IPS-15b (cell line): ENCODE data around the gene TNXB.
"Not testable (repeated sequence)": the region's sequence is repeated elsewhere in the genome, so short reads cannot be mapped to it uniquely, and the experiment has no call there.

Experiments
- H3K27me3 ChIP-seq: one replicate; pipeline ENCODE4 v1.6.1; 2013; ENCODE audit warnings: low read length; ENCODE audit not compliant: control insufficient read depth, insufficient read depth
- H3K36me3 ChIP-seq: one replicate; pipeline ENCODE4 v1.6.1; 2013; ENCODE audit warnings: low read length; ENCODE audit not compliant: control insufficient read depth, insufficient read depth
- H3K4me1 ChIP-seq: one replicate; pipeline ENCODE4 v1.6.1; 2013; ENCODE audit warnings: mild to moderate bottlenecking, low read length; ENCODE audit not compliant: control insufficient read depth, insufficient read depth
- H3K4me3 ChIP-seq: one replicate; pipeline ENCODE4 v1.5.1; 2013; ENCODE audit warnings: low read depth, low read length
- H3K9ac ChIP-seq: one replicate; pipeline ENCODE4 v1.6.1; 2013; ENCODE audit warnings: low read depth, mild to moderate bottlenecking, low read length
- H3K9me3 ChIP-seq: one replicate; pipeline ENCODE4 v1.6.1; 2013; ENCODE audit warnings: mild to moderate bottlenecking, low read length; ENCODE audit not compliant: control insufficient read depth, insufficient read depth

Gene TNXB

GRCh38 chr6:32149932-32150870, 41.1 kb upstream of the TNXB start:
- Histone ChIP-seq H3K27me3 (peaks cover 48% of the 10 kb centered on the region), H3K4me1 (peaks cover 24% of the 10 kb centered on the region), H3K4me3 (peak overlapping the region; percentile 58), H3K9me3 (no peaks in the 10 kb centered on the region), H3K36me3 (no peaks in the 10 kb centered on the region), H3K9ac (no peak overlapping the region)

- Histone ChIP-seq H3K4me3 (peak overlapping the region; percentile 73), H3K9ac (peak overlapping the region; percentile 9), H3K27me3 (peaks cover 48% of the 10 kb centered on the region), H3K9me3 (no peaks in the 10 kb centered on the region), H3K4me1 (peaks cover 21% of the 10 kb centered on the region), H3K36me3 (no peaks in the 10 kb centered on the region)
These were observed 40.1 kb upstream of the TNXB start for GRCh38 chr6:32149092-32149755.

GRCh38 chr6:32148289-32149091, 39.4 kb upstream of the TNXB start:
- peaks cover 21% of the 10 kb centered on the region for H3K4me1 ChIP-seq
- no peaks in the 10 kb centered on the region for H3K36me3 ChIP-seq
- H3K4me3 ChIP-seq, result peak overlapping the region; percentile 73
- H3K9ac ChIP-seq, result peak overlapping the region; percentile 9
- peaks cover 48% of the 10 kb centered on the region for H3K27me3 ChIP-seq
- H3K9me3 ChIP-seq, result no peaks in the 10 kb centered on the region

- Histone ChIP-seq H3K4me3 (peak overlapping the region; percentile 73), H3K36me3 (no peaks in the 10 kb centered on the region), H3K9me3 (no peaks in the 10 kb centered on the region), H3K9ac (no peak overlapping the region), H3K27me3 (peaks cover 41% of the 10 kb centered on the region), H3K4me1 (peaks cover 17% of the 10 kb centered on the region)
These were observed 38.4 kb upstream of the TNXB start for GRCh38 chr6:32147401-32148132.

GRCh38 chr6:32146687-32147086, 37.5 kb upstream of the TNXB start:
- Histone ChIP-seq H3K4me3 (no peak overlapping the region), H3K36me3 (no peaks in the 10 kb centered on the region), H3K9me3 (no peaks in the 10 kb centered on the region), H3K4me1 (peaks cover 12% of the 10 kb centered on the region), H3K9ac (no peak overlapping the region), H3K27me3 (peaks cover 34% of the 10 kb centered on the region)

GRCh38 chr6:32146287-32146686, 37.1 kb upstream of the TNXB start:
- Histone ChIP-seq H3K9me3 (no peaks in the 10 kb centered on the region), H3K9ac (no peak overlapping the region), H3K4me1 (peaks cover 12% of the 10 kb centered on the region), H3K36me3 (no peaks in the 10 kb centered on the region), H3K27me3 (peaks cover 31% of the 10 kb centered on the region), H3K4me3 (no peak overlapping the region)

GRCh38 chr6:32144238-32144637, 35.1 kb upstream of the TNXB start:
- H3K9me3 ChIP-seq, H3K4me3 ChIP-seq, H3K9ac ChIP-seq, H3K36me3 ChIP-seq, H3K4me1 ChIP-seq: not testable (repeated sequence)
- peaks cover 12% of the 10 kb centered on the region for H3K27me3 ChIP-seq

GRCh38 chr6:32140420-32141046, 31.4 kb upstream of the TNXB start:
- H3K9me3 ChIP-seq, result no peaks in the 10 kb centered on the region
- no peaks in the 10 kb centered on the region for H3K4me1 ChIP-seq
- H3K27me3 ChIP-seq, result peaks cover 2% of the 10 kb centered on the region
- no peaks in the 10 kb centered on the region for H3K36me3 ChIP-seq
- no peak overlapping the region for H3K9ac ChIP-seq
- H3K4me3 ChIP-seq, result no peak overlapping the region

GRCh38 chr6:32139590-32139989, 30.5 kb upstream of the TNXB start:
- H3K4me1 ChIP-seq, result no peaks in the 10 kb centered on the region
- H3K9me3 ChIP-seq, result no peaks in the 10 kb centered on the region
- no peak overlapping the region for H3K4me3 ChIP-seq
- peaks cover 2% of the 10 kb centered on the region for H3K27me3 ChIP-seq
- H3K9ac ChIP-seq, result no peak overlapping the region
- H3K36me3 ChIP-seq, result no peaks in the 10 kb centered on the region

- no peaks in the 10 kb centered on the region for H3K36me3 ChIP-seq
These were observed 28.3 kb upstream of the TNXB start for GRCh38 chr6:32137454-32137853.

GRCh38 chr6:32133786-32134185, 24.6 kb upstream of the TNXB start:
- Histone ChIP-seq H3K4me3 (no peak overlapping the region), H3K9me3 (no peaks in the 10 kb centered on the region), H3K27me3 (peaks cover 2% of the 10 kb centered on the region)

More at GRCh38 chr6:32137454-32137853, 28.3 kb upstream of the TNXB start:
- Histone ChIP-seq H3K4me3 (no peak overlapping the region), H3K27me3 (peaks cover 2% of the 10 kb centered on the region), H3K4me1 (no peaks in the 10 kb centered on the region), H3K9me3 (no peaks in the 10 kb centered on the region), H3K9ac (no peak overlapping the region)

More at GRCh38 chr6:32133786-32134185, 24.6 kb upstream of the TNXB start:
- Histone ChIP-seq H3K36me3 (no peaks in the 10 kb centered on the region), H3K9ac (no peak overlapping the region), H3K4me1 (no peaks in the 10 kb centered on the region)
